ENCODE measurements around the gene GAP43. TPM values are rescaled to one million over a fixed set of nuclear protein-coding genes. Genes with fewer than 3 reads are reported as not detected.

Gene GAP43
- total RNA-seq, 1 donor from 2014 or later: 5.7 TPM

- TF ChIP-seq CTCF (IDR thresholded peaks at IDR 0.05; ENCODE audit: unreplicated experiment): no peak
- peaks cover 11% of the 10 kb centered on the region for H3K4me1 Mint-ChIP-seq
- H3K9me3 Mint-ChIP-seq: no peaks in the 10 kb centered on the region
- no peaks in the 10 kb centered on the region for H3K36me3 Mint-ChIP-seq
- no peak overlapping the region for H3K4me3 Mint-ChIP-seq
- no peak overlapping the region for H3K27ac Mint-ChIP-seq
- no peaks in the 10 kb centered on the region for H3K27me3 Mint-ChIP-seq (ENCODE audit: low read depth)
- DNase-seq (ENCODE audit: low spot score in 2 of 2, unreplicated experiment in 2 of 2): no peak
These were observed 85.8 kb downstream of the GAP43 start for GRCh38 chr3:115709093-115709492.

GRCh38 chr3:115709931-115710330 is 86.6 kb downstream of the GAP43 start:
- Mint-ChIP-seq H3K27me3 (ENCODE audit: low read depth) (no peaks in the 10 kb centered on the region), H3K9me3 (no peaks in the 10 kb centered on the region), H3K36me3 (no peaks in the 10 kb centered on the region), H3K4me3 (no peak overlapping the region), H3K27ac (no peak overlapping the region), H3K4me1 (peaks cover 11% of the 10 kb centered on the region)
- no peak for DNase-seq (ENCODE audit: low spot score in 2 of 2, unreplicated experiment in 2 of 2)
- no peak for TF ChIP-seq CTCF (IDR thresholded peaks at IDR 0.05; ENCODE audit: unreplicated experiment)

GRCh38 chr3:115710799-115711198 is 87.5 kb downstream of the GAP43 start:
- no peaks in the 10 kb centered on the region for H3K9me3 Mint-ChIP-seq
- TF ChIP-seq CTCF (IDR thresholded peaks at IDR 0.05; ENCODE audit: unreplicated experiment): no peak
- H3K4me1 Mint-ChIP-seq: peaks cover 11% of the 10 kb centered on the region
- DNase-seq (ENCODE audit: low spot score in 2 of 2, unreplicated experiment in 2 of 2): no peak
- no peak overlapping the region for H3K27ac Mint-ChIP-seq
- no peaks in the 10 kb centered on the region for H3K36me3 Mint-ChIP-seq
- H3K27me3 Mint-ChIP-seq (ENCODE audit: low read depth): no peaks in the 10 kb centered on the region
- no peak overlapping the region for H3K4me3 Mint-ChIP-seq

GRCh38 chr3:115712871-115713270 is 89.6 kb downstream of the GAP43 start:
- no peak for TF ChIP-seq CTCF (IDR thresholded peaks at IDR 0.05; ENCODE audit: unreplicated experiment)
- Mint-ChIP-seq H3K36me3 (no peaks in the 10 kb centered on the region), H3K27ac (no peak overlapping the region), H3K9me3 (no peaks in the 10 kb centered on the region), H3K4me3 (no peak overlapping the region), H3K27me3 (ENCODE audit: low read depth) (no peaks in the 10 kb centered on the region), H3K4me1 (peaks cover 11% of the 10 kb centered on the region)
- no peak for DNase-seq (ENCODE audit: low spot score in 2 of 2, unreplicated experiment in 2 of 2)

DNA sequence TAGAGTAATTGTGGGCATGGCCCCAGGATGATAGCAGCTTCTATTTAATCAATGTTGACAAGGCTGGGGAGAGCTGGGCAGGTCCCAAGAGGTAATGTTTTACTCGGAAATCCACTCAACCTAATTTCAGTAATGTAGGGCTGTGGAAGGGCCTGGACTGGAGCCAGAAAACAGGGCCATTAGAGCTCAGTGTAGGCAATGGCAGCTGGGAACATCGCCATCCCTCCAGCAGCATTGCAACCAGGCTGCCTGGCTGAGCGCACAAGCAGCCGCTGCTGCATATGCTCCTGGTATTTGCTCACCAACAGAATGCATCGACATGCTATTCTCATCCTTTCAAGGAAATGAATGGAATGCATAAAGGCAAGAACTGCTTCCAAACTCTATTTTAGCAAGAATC is 90.0 kb downstream of the GAP43 start:
- no peaks in the 10 kb centered on the region for H3K27me3 Mint-ChIP-seq (ENCODE audit: low read depth)
- no peak overlapping the region for H3K4me3 Mint-ChIP-seq
- H3K4me1 Mint-ChIP-seq: peaks cover 10% of the 10 kb centered on the region
- no peak overlapping the region for H3K27ac Mint-ChIP-seq
- no peaks in the 10 kb centered on the region for H3K9me3 Mint-ChIP-seq
- peak in 1 of 2 experiments; percentile 40 for DNase-seq (ENCODE audit: low spot score in 2 of 2, unreplicated experiment in 2 of 2)
- TF ChIP-seq CTCF (IDR thresholded peaks at IDR 0.05; ENCODE audit: unreplicated experiment): no peak
- H3K36me3 Mint-ChIP-seq: no peaks in the 10 kb centered on the region

- DNase-seq (ENCODE audit: low spot score in 2 of 2, unreplicated experiment in 2 of 2): no peak
- H3K9me3 Mint-ChIP-seq: no peaks in the 10 kb centered on the region
- no peak overlapping the region for H3K4me3 Mint-ChIP-seq
- no peak overlapping the region for H3K27ac Mint-ChIP-seq
- no peak for TF ChIP-seq CTCF (IDR thresholded peaks at IDR 0.05; ENCODE audit: unreplicated experiment)
- no peaks in the 10 kb centered on the region for H3K36me3 Mint-ChIP-seq
- peaks cover 1% of the 10 kb centered on the region for H3K27me3 Mint-ChIP-seq (ENCODE audit: low read depth)
- peaks cover 9% of the 10 kb centered on the region for H3K4me1 Mint-ChIP-seq
These were observed 92.0 kb downstream of the GAP43 start for GRCh38 chr3:115715241-115715745.
